ENCODE results near the gene DPP10. TPM values are rescaled to one million over a fixed set of nuclear protein-coding genes. Genes with fewer than 3 reads are reported as not detected.
"Not testable (repeated sequence)": the region's sequence is repeated elsewhere in the genome, so short reads cannot be mapped to it uniquely, and the experiment has no call there.

The DPP10 gene
- total RNA-seq, 3 donors from 2014 or later: 0.29 to 0.33 (median 0.32) TPM

DNA sequence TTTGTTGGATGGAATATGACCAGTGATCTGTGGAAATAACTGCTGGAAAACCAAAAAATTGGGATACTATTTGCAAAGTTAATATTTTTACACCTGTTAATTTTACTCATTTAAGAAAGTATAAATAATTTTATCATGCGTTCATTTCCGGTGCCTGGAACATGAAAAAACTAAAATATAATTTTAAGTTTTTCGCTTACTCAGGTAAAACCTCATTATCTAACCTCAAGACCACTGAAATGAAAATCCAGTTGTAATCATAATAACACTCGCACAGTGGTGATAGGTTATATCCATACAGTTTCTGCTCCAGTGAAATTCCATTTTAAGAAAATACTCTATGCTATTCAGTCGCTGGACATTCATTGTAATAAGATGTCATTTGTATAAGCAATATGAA, 517.9 kb downstream of the DPP10 start:
- no peak for TF ChIP-seq POLR2A (IDR thresholded peaks at IDR 0.05)
- no peak for TF ChIP-seq POLR2AphosphoS5 (IDR thresholded peaks at IDR 0.05)
- TF ChIP-seq, protein P1, sequence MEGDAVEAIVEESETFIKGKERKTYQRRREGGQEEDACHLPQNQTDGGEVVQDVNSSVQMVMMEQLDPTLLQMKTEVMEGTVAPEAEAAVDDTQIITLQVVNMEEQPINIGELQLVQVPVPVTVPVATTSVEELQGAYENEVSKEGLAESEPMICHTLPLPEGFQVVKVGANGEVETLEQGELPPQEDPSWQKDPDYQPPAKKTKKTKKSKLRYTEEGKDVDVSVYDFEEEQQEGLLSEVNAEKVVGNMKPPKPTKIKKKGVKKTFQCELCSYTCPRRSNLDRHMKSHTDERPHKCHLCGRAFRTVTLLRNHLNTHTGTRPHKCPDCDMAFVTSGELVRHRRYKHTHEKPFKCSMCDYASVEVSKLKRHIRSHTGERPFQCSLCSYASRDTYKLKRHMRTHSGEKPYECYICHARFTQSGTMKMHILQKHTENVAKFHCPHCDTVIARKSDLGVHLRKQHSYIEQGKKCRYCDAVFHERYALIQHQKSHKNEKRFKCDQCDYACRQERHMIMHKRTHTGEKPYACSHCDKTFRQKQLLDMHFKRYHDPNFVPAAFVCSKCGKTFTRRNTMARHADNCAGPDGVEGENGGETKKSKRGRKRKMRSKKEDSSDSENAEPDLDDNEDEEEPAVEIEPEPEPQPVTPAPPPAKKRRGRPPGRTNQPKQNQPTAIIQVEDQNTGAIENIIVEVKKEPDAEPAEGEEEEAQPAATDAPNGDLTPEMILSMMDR (IDR thresholded peaks at IDR 0.05): no peak
- H3K27ac ChIP-seq: no peak overlapping the region
- H3K4me3 ChIP-seq: no peak overlapping the region
- H3K9me3 ChIP-seq: no peaks in the 10 kb centered on the region
- no peaks in the 10 kb centered on the region for H3K4me1 ChIP-seq
- intact Hi-C loops (cut with DNase I; ENCODE audit: low total_unique reads): no loop called here
- H3K27me3 ChIP-seq: no peaks in the 10 kb centered on the region
- DNase-seq (ENCODE audit: low spot score in 2 of 2): no peak
- H3K36me3 ChIP-seq: no peaks in the 10 kb centered on the region

DNA sequence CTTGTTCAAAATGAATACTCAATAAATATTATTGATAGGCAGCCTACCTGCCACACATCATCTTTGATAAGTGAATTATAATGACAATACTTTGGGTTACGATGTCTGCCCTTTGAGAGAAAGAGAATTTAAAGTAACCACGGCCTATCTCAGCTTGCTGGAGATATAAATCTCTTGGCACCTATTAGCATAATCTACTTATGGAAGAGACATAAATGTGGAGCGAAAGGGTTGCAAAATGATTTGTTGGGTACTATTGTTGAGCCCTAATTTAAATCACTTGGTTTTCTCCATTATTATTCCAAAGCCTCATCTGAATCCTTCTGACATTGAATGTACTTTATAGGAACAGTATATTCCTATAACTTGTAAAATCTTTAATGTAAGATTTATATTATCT, 520.1 kb downstream of the DPP10 start:
- no peak overlapping the region for H3K27ac ChIP-seq
- no peaks in the 10 kb centered on the region for H3K27me3 ChIP-seq
- H3K9me3 ChIP-seq: no peaks in the 10 kb centered on the region
- H3K36me3 ChIP-seq: no peaks in the 10 kb centered on the region
- no peak for DNase-seq (ENCODE audit: low spot score in 2 of 2)
- intact Hi-C loops (cut with DNase I; ENCODE audit: low total_unique reads): no loop called here
- H3K4me3 ChIP-seq: no peak overlapping the region
- H3K4me1 ChIP-seq: no peaks in the 10 kb centered on the region
- TF ChIP-seq, protein P1 (IDR thresholded peaks at IDR 0.05): no peak
- TF ChIP-seq POLR2AphosphoS5 (IDR thresholded peaks at IDR 0.05) (no peak), POLR2A (IDR thresholded peaks at IDR 0.05) (no peak)

DNA sequence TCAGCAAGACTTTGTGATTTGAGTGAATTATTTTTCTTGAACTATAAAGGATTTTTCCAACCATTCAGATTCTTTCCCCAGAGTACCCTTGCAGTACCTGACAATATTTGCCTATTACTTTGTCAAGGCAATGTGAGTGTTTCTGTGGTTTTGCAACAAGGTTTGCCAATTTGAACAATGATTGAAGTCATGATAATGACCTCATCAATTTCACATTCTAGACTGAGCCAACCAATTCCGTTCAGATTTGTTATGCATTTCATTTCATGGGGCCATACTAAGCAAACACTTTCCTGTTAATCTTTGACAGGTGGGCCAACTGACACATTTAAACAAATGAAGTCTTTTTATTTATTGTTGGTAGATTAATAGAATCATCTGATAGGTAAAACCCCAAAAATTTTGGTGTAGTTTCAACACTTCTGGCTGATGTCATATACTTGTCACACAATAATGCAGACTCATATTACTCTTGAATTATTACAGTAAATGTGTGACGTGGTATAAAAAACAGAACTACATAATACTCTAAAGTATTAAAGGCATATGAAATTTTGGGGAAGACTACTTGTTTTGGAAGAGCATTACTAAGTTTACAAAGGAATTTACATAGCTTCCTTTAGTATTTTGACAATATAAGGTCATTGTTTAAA, 526.4 kb downstream of the DPP10 start:
- no peaks in the 10 kb centered on the region for H3K27me3 ChIP-seq
- no peak for DNase-seq (ENCODE audit: low spot score in 2 of 2)
- H3K4me1 ChIP-seq: no peaks in the 10 kb centered on the region
- TF ChIP-seq, protein P1 (IDR thresholded peaks at IDR 0.05): no peak
- TF ChIP-seq POLR2AphosphoS5 (IDR thresholded peaks at IDR 0.05): no peak
- no peak for TF ChIP-seq POLR2A (IDR thresholded peaks at IDR 0.05)
- H3K36me3 ChIP-seq: no peaks in the 10 kb centered on the region
- H3K4me3 ChIP-seq: no peak overlapping the region
- no peaks in the 10 kb centered on the region for H3K9me3 ChIP-seq
- intact Hi-C loops (cut with DNase I; ENCODE audit: low total_unique reads): no loop called here
- no peak overlapping the region for H3K27ac ChIP-seq

GRCh38 chr2:115004321-115004720, 561.9 kb downstream of the DPP10 start:
- H3K27me3 ChIP-seq; DNase-seq (ENCODE audit: low spot score in 2 of 2); H3K36me3 ChIP-seq; H3K4me3 ChIP-seq; intact Hi-C loops (cut with DNase I; ENCODE audit: low total_unique reads); H3K4me1 ChIP-seq; H3K27ac ChIP-seq; H3K9me3 ChIP-seq: not testable (repeated sequence)

DNA sequence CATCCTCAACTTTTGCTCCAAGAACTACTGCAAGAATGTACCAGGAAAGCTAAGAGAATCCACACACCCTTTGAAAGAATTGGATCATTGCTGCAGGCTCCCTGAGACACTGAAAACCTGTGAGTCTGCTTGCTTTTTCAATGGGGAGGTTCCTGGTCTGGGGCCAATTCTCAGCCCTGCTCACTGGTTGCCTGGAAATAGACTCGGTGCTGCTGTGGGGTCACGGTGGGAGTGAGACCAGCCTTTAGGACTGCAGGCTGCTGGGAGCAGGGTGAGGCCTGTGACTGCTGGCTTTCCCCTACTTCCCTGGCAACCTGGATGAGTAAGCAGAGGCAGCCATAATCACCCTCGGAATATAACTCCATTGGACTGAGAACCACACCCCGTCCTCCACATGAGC, 569.3 kb downstream of the DPP10 start:
- H3K36me3 ChIP-seq: no peaks in the 10 kb centered on the region
- no peak for TF ChIP-seq POLR2AphosphoS5 (IDR thresholded peaks at IDR 0.05)
- TF ChIP-seq, protein P1 (IDR thresholded peaks at IDR 0.05): no peak
- no peak for TF ChIP-seq POLR2A (IDR thresholded peaks at IDR 0.05)
- H3K9me3 ChIP-seq: no peaks in the 10 kb centered on the region
- H3K27ac ChIP-seq: no peak overlapping the region
- no peaks in the 10 kb centered on the region for H3K4me1 ChIP-seq
- DNase-seq (ENCODE audit: low spot score in 2 of 2): no peak
- no peaks in the 10 kb centered on the region for H3K27me3 ChIP-seq
- no peak overlapping the region for H3K4me3 ChIP-seq
- intact Hi-C loops (cut with DNase I; ENCODE audit: low total_unique reads): no loop called here

DNA sequence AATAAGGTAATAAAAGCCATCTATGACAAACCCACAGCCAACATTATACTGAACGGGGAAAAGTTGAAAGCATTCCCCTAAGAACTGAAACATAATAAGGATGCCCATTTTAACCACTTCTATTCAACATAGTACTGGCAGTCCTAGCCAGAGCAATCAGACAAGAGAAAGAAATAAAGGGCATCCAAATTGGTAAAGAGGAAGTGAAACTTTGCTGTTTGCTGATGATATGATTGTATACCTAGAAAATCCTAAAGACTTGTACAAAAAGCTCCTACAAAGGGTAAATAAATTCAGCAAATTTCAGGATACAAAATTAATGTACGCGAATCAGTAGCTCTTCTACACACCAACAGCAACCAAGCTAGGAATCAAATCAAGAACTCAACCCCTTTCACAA, 579.6 kb downstream of the DPP10 start:
- intact Hi-C loops (cut with DNase I; ENCODE audit: low total_unique reads); H3K27ac ChIP-seq; H3K4me3 ChIP-seq; H3K4me1 ChIP-seq; DNase-seq (ENCODE audit: low spot score in 2 of 2); H3K36me3 ChIP-seq; H3K9me3 ChIP-seq; H3K27me3 ChIP-seq: not testable (repeated sequence)
